Epithelial cell of esophagus (primary cell): ENCODE results near the gene TMEM178B.

Experiments used
- DNase-seq: peaks from one replicate; pipeline ENCODE4 v3.0.0; 2010; ENCODE audit warnings: low read depth
- H3K4me3 ChIP-seq: 2 replicates; pipeline ENCODE4 v1.5.1; 2011; ENCODE audit warnings: mild to moderate bottlenecking, low read length, control low read depth
- CTCF ChIP-seq: IDR thresholded peaks from 2 replicates; pipeline ENCODE4 v1.5.1; 2011; ENCODE audit warnings: low read depth, mild to moderate bottlenecking, low read length, control low read depth, inconsistent platforms; ENCODE audit not compliant: insufficient read depth; ENCODE audit errors: missing control alignments

TMEM178B gene

DNA sequence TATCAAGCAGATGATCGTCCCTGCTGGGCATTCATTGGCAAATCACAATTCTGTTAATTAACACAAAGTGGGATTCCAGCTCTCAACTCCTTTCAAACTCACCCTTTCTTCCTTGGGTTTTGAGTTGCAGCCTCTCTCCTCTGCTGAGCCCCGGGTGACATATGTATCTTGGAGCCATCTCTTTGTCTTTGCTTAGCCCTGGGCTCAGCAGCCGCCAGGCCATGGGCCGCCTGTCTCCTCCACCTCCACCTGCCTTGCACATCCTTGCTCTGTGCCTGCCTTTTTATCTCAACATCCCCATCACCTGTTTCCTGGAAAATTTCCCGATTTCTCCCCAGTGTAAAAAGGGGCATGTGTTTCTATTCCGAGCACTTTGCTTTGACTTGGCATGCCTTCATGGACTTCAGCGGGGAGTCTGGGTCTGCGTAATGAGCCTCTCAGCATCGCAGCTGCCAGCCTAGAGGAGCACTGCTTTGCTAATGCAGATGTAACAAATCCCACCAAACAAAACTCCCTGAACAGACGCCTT, 336.0 kb downstream of the TMEM178B start:
- no peak for DNase-seq
- no peak overlapping the region for H3K4me3 ChIP-seq
- no peak for TF ChIP-seq CTCF

DNA sequence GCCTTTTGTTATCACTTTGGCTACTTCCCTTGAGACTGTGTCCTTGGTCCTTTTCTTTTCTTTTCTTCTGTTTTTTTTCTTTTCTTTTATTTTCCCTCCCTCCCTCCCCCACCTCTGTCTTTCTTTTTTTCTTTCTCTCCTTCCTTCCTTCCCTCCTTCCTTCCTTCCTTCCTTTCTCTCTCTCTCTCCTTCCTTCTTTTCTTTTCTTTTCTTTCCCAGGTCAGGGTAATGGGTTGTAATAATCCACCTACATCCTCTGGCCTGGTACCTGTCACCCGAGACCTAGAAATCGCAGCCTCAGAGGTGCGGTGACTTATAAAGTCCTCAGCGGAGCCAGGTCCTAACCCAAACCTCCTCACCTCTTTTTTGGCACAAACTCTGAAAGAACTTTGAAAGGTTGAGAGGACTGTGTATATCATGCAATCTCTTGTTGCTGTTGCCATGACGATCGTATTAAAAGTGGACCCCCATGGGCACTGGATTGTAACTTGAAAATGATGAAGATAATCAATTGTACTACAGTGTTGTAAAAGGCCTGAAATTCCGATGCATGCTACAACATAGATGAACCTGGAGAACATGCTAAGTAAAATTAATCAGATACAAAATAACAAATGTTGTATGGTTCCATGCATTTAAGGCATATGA, 336.6 kb downstream of the TMEM178B start:
- H3K4me3 ChIP-seq = no peak overlapping the region
- TF ChIP-seq CTCF = no peak
- no peak for DNase-seq

- no peak for DNase-seq
- no peak for TF ChIP-seq CTCF
- no peak overlapping the region for H3K4me3 ChIP-seq
These were observed 337.3 kb downstream of the TMEM178B start for GRCh38 chr7:141411133-141411532.

- no peak for TF ChIP-seq CTCF
- DNase-seq = no peak
- H3K4me3 ChIP-seq = no peak overlapping the region
These were observed 342.1 kb downstream of the TMEM178B start for GRCh38 chr7:141415999-141416398.

- H3K4me3 ChIP-seq = no peak overlapping the region
- no peak for TF ChIP-seq CTCF
- DNase-seq = no peak
These were observed 342.9 kb downstream of the TMEM178B start for GRCh38 chr7:141416650-141417270.

GRCh38 chr7:141417506-141417905, 343.6 kb downstream of the TMEM178B start:
- DNase-seq = no peak
- no peak overlapping the region for H3K4me3 ChIP-seq
- TF ChIP-seq CTCF = no peak
